Cardiac ventricle fibroblast (primary cell): ENCODE measurements around the gene SDR42E2. TPM values are rescaled to one million over a fixed set of nuclear protein-coding genes. Genes with fewer than 3 reads are reported as not detected.

Source experiments
- total RNA-seq: library from RNA; depleted of rRNA; stranded (reverse); fragments of >200 nt; gene quantifications from 2 replicates; pipeline ENCODE4 v1.2.3, GENCODE V29; 2015

The SDR42E2 gene
- total RNA-seq: not detected in 2 replicates

DNA sequence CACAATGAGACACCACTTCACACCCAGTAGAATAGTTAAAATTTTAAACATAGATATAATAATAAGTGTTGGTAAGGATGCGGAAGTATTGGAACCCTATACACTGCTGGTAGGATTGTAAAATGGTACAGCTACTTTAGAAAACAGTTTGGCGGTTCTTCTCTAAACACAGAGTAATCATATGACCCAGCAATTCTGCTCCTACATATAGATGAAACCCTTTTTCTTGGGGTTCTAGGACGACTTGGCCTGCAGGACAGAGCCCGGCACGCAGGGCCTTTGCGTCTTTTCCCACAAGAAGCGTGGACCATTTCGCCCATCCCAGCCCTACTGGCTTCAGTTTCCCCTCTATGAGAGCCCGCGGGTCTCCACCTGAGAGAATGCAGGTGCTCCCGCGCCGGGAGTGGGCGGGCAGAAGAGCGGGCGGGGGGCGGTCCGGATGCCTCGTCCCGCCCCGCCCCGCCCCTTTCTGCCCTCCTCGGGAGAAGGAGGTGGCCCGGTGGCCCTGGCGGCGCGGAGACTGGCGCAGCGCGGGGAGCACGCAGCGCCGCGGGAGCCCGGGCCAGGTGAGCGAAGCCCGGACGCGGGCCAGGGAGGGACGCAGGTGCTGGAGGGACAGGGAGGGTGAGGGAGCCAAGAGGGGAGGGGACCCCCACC is at the start of gene SDR42E2:
Gene SDR42E2 (plus strand): TSS at position 508 of the 657 bp plus-strand sequence. CDS start 3,077 bp downstream, outside the sequence.

DNA sequence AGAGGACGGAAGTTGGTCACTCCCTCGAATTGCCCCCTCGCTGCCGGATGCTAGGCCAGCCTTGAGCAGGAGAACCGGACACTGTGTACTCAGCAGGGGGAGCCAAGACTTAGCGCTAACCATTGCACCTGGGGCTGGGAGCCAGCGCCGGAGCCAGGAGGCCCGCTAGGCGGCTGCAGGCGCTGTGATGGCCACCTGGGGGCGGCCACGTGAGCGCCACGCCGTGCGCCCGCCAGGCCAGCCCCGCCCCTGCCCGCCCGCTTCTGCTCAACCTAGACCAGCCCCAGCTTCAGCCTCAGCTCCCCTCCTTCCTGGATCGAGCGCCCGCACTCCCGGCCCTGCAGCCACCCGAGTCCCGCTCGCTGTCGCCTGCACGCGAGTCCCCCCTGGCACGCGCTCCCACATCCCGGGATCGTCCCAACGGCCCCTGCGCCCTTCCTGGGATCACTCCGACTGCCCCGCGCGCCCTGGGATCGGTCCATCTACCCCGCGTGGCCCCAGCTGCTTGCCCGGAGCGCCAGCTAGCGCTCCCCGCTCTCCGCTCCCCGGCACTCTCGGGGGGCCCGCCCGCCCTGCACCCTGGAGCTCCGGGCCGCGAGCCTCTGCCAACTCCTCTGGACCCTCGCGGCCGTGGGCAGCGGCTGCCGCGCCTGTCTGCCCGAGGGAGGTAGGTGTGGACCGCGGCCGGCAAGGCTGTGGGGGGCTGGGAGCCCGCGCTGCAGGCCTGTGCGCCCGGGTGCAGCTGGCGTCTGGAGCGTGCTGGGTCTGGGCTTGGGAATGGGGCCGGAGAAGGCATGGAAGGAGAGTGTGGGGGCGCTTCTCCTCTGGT is 43.9 kb downstream of the SDR42E2 start, which contains the start of gene EEF2K:
Gene EEF2K (plus strand): TSS at position 266 of the 829 bp plus-strand sequence. CDS start 19,452 bp downstream, outside the sequence.

Other genes with a start within 250 kb of the SDR42E2 start
- gene UQCRC2, start 209.1 kb upstream of the SDR42E2 start, total RNA-seq: 99.5 and 116 TPM in 2 replicates
- gene PDZD9, start 161.4 kb upstream of the SDR42E2 start, total RNA-seq: not detected in 2 replicates
- gene MOSMO, start 154.4 kb upstream of the SDR42E2 start, total RNA-seq: 11.2 and 12.7 TPM in 2 replicates
- 0.15 TPM in 1 of 2 replicates, not detected in the other for gene VWA3A, start 70.0 kb upstream of the SDR42E2 start, total RNA-seq
- gene EEF2K, start 43.8 kb downstream of the SDR42E2 start, total RNA-seq: 22.3 and 23.0 TPM in 2 replicates
- gene POLR3E, start 134.9 kb downstream of the SDR42E2 start, total RNA-seq: 25.9 and 31.4 TPM in 2 replicates
- gene CDR2, start 212.1 kb downstream of the SDR42E2 start, total RNA-seq: 18.9 and 22.3 TPM in 2 replicates